ENCODE measurements around the gene LRP10.

DNA sequence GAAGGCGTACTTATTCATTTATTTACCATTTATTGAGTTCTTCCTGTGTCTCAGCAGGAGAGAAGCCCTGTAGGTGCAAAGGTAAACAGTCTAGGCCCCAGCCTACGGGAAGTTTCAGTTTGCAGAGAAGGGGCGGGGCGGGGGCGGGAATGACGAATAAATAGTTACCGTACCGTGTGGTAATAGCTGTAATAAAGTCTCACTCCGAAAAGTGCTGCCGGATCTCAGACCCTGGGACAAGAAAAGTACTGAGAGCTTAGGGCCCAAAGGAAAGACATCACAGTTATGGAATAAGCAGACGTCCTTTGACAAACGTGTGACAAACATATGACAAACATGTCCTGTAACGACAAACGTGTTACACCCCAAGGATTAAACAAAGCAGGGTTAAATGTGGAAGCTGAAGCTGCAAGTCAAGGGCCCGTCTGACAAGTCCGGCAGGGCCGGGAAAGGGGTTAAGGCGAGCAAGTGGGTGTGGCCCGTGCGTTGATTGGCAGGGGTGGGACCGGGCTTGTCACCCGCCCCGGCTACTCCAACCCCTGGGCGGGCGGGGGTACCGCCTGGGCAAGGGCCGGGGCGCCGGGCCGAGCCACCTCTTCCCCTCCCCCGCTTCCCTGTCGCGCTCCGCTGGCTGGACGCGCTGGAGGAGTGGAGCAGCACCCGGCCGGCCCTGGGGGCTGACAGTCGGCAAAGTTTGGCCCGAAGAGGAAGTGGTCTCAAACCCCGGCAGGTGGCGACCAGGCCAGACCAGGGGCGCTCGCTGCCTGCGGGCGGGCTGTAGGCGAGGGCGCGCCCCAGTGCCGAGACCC, at the start of gene LRP10:
- TF ChIP-seq FOXM1 (IDR thresholded peaks at IDR 0.05; ENCODE audit: borderline replicate concordance) (no peak), SP1 (IDR thresholded peaks at IDR 0.05) (0 out of 2 replicates have a peak, but pooled peaks have one; percentile 22), CTBP1 (IDR thresholded peaks at IDR 0.05; ENCODE audit: borderline replicate concordance) (no peak), FOXA1 (IDR thresholded peaks at IDR 0.05) (no peak), HDGF (IDR thresholded peaks at IDR 0.05; ENCODE audit: borderline replicate concordance) (no peak), FOXK2 (IDR thresholded peaks at IDR 0.05) (no peak), ELF4 (IDR thresholded peaks at IDR 0.05) (no peak), ARNT (IDR thresholded peaks at IDR 0.05) (no peak), ZNF384 (IDR thresholded peaks at IDR 0.05) (no peak), SUZ12 (IDR thresholded peaks at IDR 0.05) (no peak), PKNOX1 (IDR thresholded peaks at IDR 0.05) (peak; percentile 98), LEF1 (IDR thresholded peaks at IDR 0.05; ENCODE audit: borderline replicate concordance) (no peak)

All from HEK293T (cell line).